K562 (cell line): ENCODE results near the gene RDH13. TPM values are rescaled to one million over a fixed set of nuclear protein-coding genes. Genes with fewer than 3 reads are reported as not detected.

Experiments used
- MAZ ChIP-seq, 2 experiments: fragments of 450-650 bp in 1 of 2; sonication (generic) in 1 of 2; formaldehyde crosslinking; IDR thresholded peaks in 1 of 2; conservative IDR thresholded peaks in 1 of 2; 2 replicates each; pipeline versions ENCODE4 v1.4.0 to v1.5.0; 2020; ENCODE audit warnings: mild to moderate bottlenecking in 1 of 2, missing genetic modification reagents in 1 of 2
- MCM5 ChIP-seq: fragments of 450-650 bp; IDR thresholded peaks from 2 replicates; pipeline ENCODE4 v1.6.1; 2016; ENCODE audit warnings: low read depth
- SMC3 ChIP-seq: conservative IDR thresholded peaks from 2 replicates; pipeline ENCODE4 v1.6.1; 2011; ENCODE audit warnings: low read depth, low read length, improper control_type of control experiment; ENCODE audit not compliant: insufficient read depth
- TSC22D4 ChIP-seq: fragments of 450-650 bp; IDR thresholded peaks from 2 replicates; pipeline ENCODE4 v1.6.1; 2016; ENCODE audit warnings: missing genetic modification characterization, missing biosample characterization, control low read depth
- U2AF2 ChIP-seq: fragments of 200-400 bp; formaldehyde crosslinking; optimal IDR thresholded peaks from 2 replicates; pipeline ENCODE3; 2017; ENCODE audit warnings: low read depth, mild to moderate bottlenecking, low read length
- ZFPM2 ChIP-seq: fragments of 250-450 bp; sonication (Bioruptor Pico); IDR thresholded peaks from 2 replicates; pipeline ENCODE4 v1.5.1; 2022; ENCODE audit warnings: mild to moderate bottlenecking
- ZNF146 ChIP-seq: IDR thresholded peaks from one replicate; pipeline ENCODE4 v1.6.1; 2018; ENCODE audit warnings: missing compliant biosample characterization; ENCODE audit not compliant: unreplicated experiment
- ZNF398 ChIP-seq: fragments of 250-450 bp; sonication (Bioruptor Pico); IDR thresholded peaks from 2 replicates; pipeline ENCODE4 v1.8.0; 2021; ENCODE audit warnings: moderate library complexity, mild to moderate bottlenecking, inconsistent platforms
- ZSCAN29 ChIP-seq: fragments of 450-650 bp; IDR thresholded peaks from 2 replicates; pipeline ENCODE4 v1.6.1; 2017
- polyA plus RNA-seq, 8 experiments: library from polyadenylated mRNA; depleted of rRNA in 4 of 8; stranded (reverse) in 5 of 8; unstranded in 3 of 8; fragments of >200 nt; fragmentation: Nextera tagmentation in 2 of 8; fragmentation: Illumina TruSeq in 1 of 8; extraction: Ambion mirVana in 2 of 8; extraction: Trizol in 1 of 8; gene quantifications; 2 replicates each; pipeline versions ENCODE4 v1.2.1 to v1.2.3, GENCODE V29; 2011 to 2014; ENCODE audit warnings: inconsistent platforms in 1 of 8, missing spikeins in 1 of 8
- total RNA-seq, 7 experiments: library from RNA; depleted of rRNA in 6 of 7; stranded (reverse); fragments of >200 nt in 6 of 7; fragmentation: Illumina TruSeq in 2 of 7; extraction: Trizol in 2 of 7; gene quantifications; 2 replicates each; pipeline versions ENCODE4 v1.2.1 to v1.2.3, GENCODE V29; 2011 to 2021; ENCODE audit warnings: low replicate concordance in 1 of 7
- TF ChIP-seq, protein P1 (sequence below): sonication (generic); IDR thresholded peaks from 2 replicates; pipeline ENCODE4 v1.6.1; 2016

RDH13 gene
- total and polyA plus RNA-seq, 9 of the 15 experiments (the other 6 are each of a cell fraction or from before 2014, with no cell fraction given): 7.5 to 70.3 (median 39.5) TPM

- TF ChIP-seq MAZ (CRISPR knock-in tag; conservative IDR thresholded peaks at IDR 0.05 in 1 of 2, IDR thresholded peaks at IDR 0.05 in 1 of 2): no peak
- TF ChIP-seq ZFPM2 (CRISPR knock-in tag): no peak
- TF ChIP-seq U2AF2: no peak
- TF ChIP-seq ZNF398 (CRISPR knock-in tag): no peak
- TF ChIP-seq ZNF146 (CRISPR knock-in tag): no peak
- TF ChIP-seq MCM5: no peak
- TF ChIP-seq ZSCAN29: no peak
- no peak for TF ChIP-seq TSC22D4 (tag)
- TF ChIP-seq, protein P1, sequence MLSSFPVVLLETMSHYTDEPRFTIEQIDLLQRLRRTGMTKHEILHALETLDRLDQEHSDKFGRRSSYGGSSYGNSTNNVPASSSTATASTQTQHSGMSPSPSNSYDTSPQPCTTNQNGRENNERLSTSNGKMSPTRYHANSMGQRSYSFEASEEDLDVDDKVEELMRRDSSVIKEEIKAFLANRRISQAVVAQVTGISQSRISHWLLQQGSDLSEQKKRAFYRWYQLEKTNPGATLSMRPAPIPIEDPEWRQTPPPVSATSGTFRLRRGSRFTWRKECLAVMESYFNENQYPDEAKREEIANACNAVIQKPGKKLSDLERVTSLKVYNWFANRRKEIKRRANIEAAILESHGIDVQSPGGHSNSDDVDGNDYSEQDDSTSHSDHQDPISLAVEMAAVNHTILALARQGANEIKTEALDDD: no peak
- 0 out of 2 replicates have a peak, but pooled peaks have one; percentile 23 for TF ChIP-seq SMC3
Observed at GRCh38 chr19:55099557-55100506, 36.9 kb upstream of the RDH13 start (continued).
